Lung (tissue), 12 donors: ENCODE results near the gene ILRUN. TPM values are rescaled to one million over a fixed set of nuclear protein-coding genes. Genes with fewer than 3 reads are reported as not detected.
A peak's percentile ranks its signal among the peaks of the same experiment; 100 is the strongest.
"Not testable (repeated sequence)": the region's sequence is repeated elsewhere in the genome, so short reads cannot be mapped to it uniquely, and the experiment has no call there.

Source experiments
- ATAC-seq: fragments of 200-7000 bp; cut with Tn5 transposase; one replicate; pipeline ENCODE4 v1.9.1; 2020; ENCODE audit warnings: moderate number of reproducible peaks; ENCODE audit not compliant: insufficient read depth, low FRiP score
- DNase-seq, 3 donors: peaks; one replicate each; pipeline ENCODE4 v3.0.0-alpha.2; 2013 to 2017
- H3K27ac ChIP-seq, 2 donors: one replicate each; pipeline ENCODE4 v1.5.1; 2013; ENCODE audit warnings: mild to moderate bottlenecking in 2 of 2, moderate library complexity in 2 of 2, control low read depth in 1 of 2, inconsistent platforms in 1 of 2, low read depth in 1 of 2, low read length in 1 of 2
- H3K27me3 ChIP-seq, 3 donors: one replicate each; pipeline ENCODE4 v1.5.1; 2013; ENCODE audit warnings: low read length in 2 of 3; ENCODE audit not compliant: control insufficient read depth in 3 of 3, insufficient read depth in 3 of 3
- H3K36me3 ChIP-seq, 4 donors: one replicate each; pipeline ENCODE4 v1.5.1; 2013; ENCODE audit warnings: low read length in 4 of 4, mild to moderate bottlenecking in 1 of 4, moderate library complexity in 1 of 4; ENCODE audit not compliant: control insufficient read depth in 4 of 4, insufficient read depth in 4 of 4
- H3K4me1 ChIP-seq, 5 donors: one replicate each; pipeline ENCODE4 v1.5.1; 2013; ENCODE audit warnings: low read length in 5 of 5, mild to moderate bottlenecking in 2 of 5, moderate library complexity in 1 of 5; ENCODE audit not compliant: control insufficient read depth in 5 of 5, insufficient read depth in 5 of 5
- H3K4me3 ChIP-seq: one replicate; pipeline ENCODE4 v1.5.1; 2013; ENCODE audit warnings: mild to moderate bottlenecking, control low read depth, moderate library complexity
- H3K9ac ChIP-seq, 2 donors: one replicate each; pipeline ENCODE4 v1.5.1; 2013; ENCODE audit warnings: low read length in 2 of 2, control low read depth in 1 of 2; ENCODE audit not compliant: insufficient read depth in 1 of 2
- H3K9me3 ChIP-seq, 4 donors: one replicate each; pipeline ENCODE4 v1.5.1; 2013; ENCODE audit warnings: low read length in 3 of 4, mild to moderate bottlenecking in 1 of 4, moderate library complexity in 1 of 4; ENCODE audit not compliant: control insufficient read depth in 4 of 4, insufficient read depth in 3 of 4
- WGBS, 2 donors: extraction: QIAGEN DNeasy Blood & Tissue Kit; methylation state at CpG; one replicate each; pipeline ENCODE4 v1.1.7; 2013; 5-methylcytosine and 5-hydroxymethylcytosine counted together
- polyA plus RNA-seq, 2 donors: library from polyadenylated mRNA; stranded (reverse); fragments of 200-250 nt; gene quantifications; one replicate each; pipeline ENCODE4 v1.2.1, GENCODE V29; 2013
- total RNA-seq, 2 donors: library from RNA; depleted of rRNA in 1 of 2; stranded (reverse); fragments of >200 nt in 1 of 2; gene quantifications; one replicate each; pipeline ENCODE4 v1.2.1, GENCODE V29; 2014 to 2021
- TF ChIP-seq, protein P1 (sequence below): IDR thresholded peaks from 2 replicates; pipeline ENCODE4 v1.5.1; 2012; ENCODE audit warnings: mild to moderate bottlenecking; ENCODE audit errors: control extremely low read depth, extremely low read depth
- donor health status: control.
- donor health status: control.
- donor health status: Bipolar disorder and iron deficiency.
- donor health status: healthy.
- donor health status: DM: yes; HTN: yes; CAD: no.

Gene ILRUN
- total and polyA plus RNA-seq, 4 donors = 51.9 to 70.1 (median 56.0) TPM

DNA sequence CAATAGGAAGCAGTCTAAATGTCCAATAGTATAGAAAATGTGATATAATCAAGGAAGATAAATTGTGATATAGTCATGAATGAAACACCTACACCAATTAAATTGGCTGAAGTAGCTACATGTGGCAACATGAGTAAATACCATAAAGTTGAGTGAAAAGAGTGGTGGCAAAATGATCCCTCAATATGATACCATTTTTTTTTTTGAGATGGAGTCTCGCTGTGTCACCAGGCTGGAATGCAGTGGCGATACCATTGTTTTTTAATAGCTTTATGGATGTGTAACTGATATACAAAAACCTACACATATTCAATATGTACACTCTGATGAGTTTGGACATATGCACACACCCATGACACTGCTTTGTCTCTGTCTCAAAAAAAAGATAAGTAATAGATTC is 20.9 kb upstream of the ILRUN start:
- no peak for ATAC-seq
- DNase-seq = no peak
- no peaks in the 10 kb centered on the region for H3K27me3 ChIP-seq
- no peak overlapping the region for H3K27ac ChIP-seq
- TF ChIP-seq, protein P1, sequence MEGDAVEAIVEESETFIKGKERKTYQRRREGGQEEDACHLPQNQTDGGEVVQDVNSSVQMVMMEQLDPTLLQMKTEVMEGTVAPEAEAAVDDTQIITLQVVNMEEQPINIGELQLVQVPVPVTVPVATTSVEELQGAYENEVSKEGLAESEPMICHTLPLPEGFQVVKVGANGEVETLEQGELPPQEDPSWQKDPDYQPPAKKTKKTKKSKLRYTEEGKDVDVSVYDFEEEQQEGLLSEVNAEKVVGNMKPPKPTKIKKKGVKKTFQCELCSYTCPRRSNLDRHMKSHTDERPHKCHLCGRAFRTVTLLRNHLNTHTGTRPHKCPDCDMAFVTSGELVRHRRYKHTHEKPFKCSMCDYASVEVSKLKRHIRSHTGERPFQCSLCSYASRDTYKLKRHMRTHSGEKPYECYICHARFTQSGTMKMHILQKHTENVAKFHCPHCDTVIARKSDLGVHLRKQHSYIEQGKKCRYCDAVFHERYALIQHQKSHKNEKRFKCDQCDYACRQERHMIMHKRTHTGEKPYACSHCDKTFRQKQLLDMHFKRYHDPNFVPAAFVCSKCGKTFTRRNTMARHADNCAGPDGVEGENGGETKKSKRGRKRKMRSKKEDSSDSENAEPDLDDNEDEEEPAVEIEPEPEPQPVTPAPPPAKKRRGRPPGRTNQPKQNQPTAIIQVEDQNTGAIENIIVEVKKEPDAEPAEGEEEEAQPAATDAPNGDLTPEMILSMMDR = no peak
- H3K36me3 ChIP-seq = no peaks in the 10 kb centered on the region
- H3K4me1 ChIP-seq = peaks cover 0 to 2% (median 0%) of the 10 kb centered on the region in 5 donors
- WGBS, 2 donors = 92 to 96% methylated on average over 2 of the region's 2 CpGs
- no peaks in the 10 kb centered on the region for H3K9me3 ChIP-seq
- no peak overlapping the region for H3K9ac ChIP-seq
- no peak overlapping the region for H3K4me3 ChIP-seq

DNA sequence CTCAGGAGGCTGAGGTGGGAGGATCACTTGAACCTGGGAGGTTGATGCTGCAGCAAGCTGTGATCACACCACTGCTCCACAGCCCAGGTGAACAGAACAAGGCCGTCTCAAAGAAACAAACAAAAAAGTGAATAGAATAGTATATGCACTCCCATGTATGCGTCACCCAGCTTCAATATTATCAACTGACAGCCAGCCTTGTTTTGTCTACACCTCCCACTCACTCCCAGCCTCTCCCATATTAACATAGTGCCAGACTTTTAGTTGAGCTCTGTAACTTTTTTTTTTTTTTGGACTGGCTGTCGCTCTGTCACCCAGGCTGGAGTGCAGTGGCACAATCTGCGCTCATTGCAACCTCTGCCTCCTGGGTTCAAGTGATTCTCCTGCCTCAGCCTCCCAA is 18.1 kb upstream of the ILRUN start:
- no peaks in the 10 kb centered on the region for H3K9me3 ChIP-seq
- TF ChIP-seq, protein P1 = no peak
- no peak for DNase-seq
- ATAC-seq = no peak
- no peak overlapping the region for H3K9ac ChIP-seq
- H3K36me3 ChIP-seq = no peaks in the 10 kb centered on the region
- no peaks in the 10 kb centered on the region for H3K27me3 ChIP-seq
- H3K4me3 ChIP-seq = no peak overlapping the region
- WGBS, 2 donors = 93% methylated on average over 4 of the region's 4 CpGs
- no peak overlapping the region for H3K27ac ChIP-seq
- peaks cover 0 to 3% (median 0%) of the 10 kb centered on the region in 5 donors for H3K4me1 ChIP-seq

DNA sequence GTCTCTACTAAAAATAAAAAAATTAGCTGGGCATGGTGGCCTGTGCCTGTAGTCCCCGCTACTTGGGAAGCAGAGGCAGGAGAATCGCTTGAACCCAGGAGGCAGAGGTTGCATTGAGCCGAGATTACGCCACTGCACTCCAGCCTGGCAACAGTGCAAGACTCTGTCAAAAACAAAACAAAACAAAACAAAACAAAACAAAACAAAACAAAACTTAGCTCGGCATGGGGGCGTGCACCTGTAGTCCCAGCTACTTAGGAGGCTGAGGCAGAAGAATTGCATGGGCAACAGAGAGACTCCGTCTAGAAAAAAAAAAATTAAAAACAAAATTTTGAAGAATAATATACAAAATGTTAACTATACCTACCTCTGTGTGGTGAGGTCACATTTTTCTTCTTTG is 16.3 kb upstream of the ILRUN start:
- WGBS, 2 donors = 89 to 94% methylated on average over 7 of the region's 7 CpGs
- H3K27ac ChIP-seq, H3K9ac ChIP-seq, H3K27me3 ChIP-seq, H3K36me3 ChIP-seq, H3K4me3 ChIP-seq, H3K4me1 ChIP-seq, DNase-seq, ATAC-seq, H3K9me3 ChIP-seq: not testable (repeated sequence)

DNA sequence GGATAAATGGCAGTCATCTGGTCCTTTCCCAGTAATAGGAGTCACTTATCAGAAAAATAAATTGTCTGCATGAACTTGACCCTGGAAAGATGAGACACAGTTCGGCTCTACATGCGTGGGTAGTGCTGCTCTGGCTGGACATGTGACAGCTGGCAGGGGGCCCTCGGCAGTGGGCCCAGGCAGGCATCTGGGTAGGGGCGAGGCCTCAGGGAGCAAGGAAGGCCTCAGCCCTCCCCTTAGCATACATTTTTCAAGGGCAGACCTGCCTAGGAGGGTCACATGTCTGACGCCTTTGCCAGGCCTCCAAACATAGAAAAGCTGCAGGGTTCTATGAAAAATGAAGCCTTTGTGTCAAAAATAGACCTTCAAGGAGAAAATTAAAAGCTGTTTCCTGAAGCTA is 12.8 kb upstream of the ILRUN start:
- WGBS, 2 donors = 44 to 70% methylated on average over 5 of the region's 5 CpGs
- peak overlapping the region in 1 of 2 donors; percentile 77 for H3K27ac ChIP-seq
- peak; percentile 25 to 62 (median 58) for DNase-seq

More for the DNA sequence above, 12.8 kb upstream of the ILRUN start:
- TF ChIP-seq, protein P1 = no peak
- no peak overlapping the region for H3K9ac ChIP-seq
- H3K4me3 ChIP-seq = no peak overlapping the region
- peaks cover 0 to 7% (median 2%) of the 10 kb centered on the region in 5 donors for H3K4me1 ChIP-seq
- no peaks in the 10 kb centered on the region for H3K36me3 ChIP-seq
- no peaks in the 10 kb centered on the region for H3K9me3 ChIP-seq
- ATAC-seq = peak; percentile 53
- H3K27me3 ChIP-seq = no peaks in the 10 kb centered on the region
